Pericardium fibroblast (primary cell): Measurements from ENCODE around the gene RRM1. TPM values are rescaled to one million over a fixed set of nuclear protein-coding genes. Genes with fewer than 3 reads are reported as not detected.

Experiments
- total RNA-seq: library from RNA; depleted of rRNA; stranded (reverse); fragments of >200 nt; gene quantifications from 2 replicates; pipeline ENCODE4 v1.2.3, GENCODE V29; 2015

The RRM1 gene
- 15.8 and 27.0 TPM in 2 replicates for total RNA-seq

DNA sequence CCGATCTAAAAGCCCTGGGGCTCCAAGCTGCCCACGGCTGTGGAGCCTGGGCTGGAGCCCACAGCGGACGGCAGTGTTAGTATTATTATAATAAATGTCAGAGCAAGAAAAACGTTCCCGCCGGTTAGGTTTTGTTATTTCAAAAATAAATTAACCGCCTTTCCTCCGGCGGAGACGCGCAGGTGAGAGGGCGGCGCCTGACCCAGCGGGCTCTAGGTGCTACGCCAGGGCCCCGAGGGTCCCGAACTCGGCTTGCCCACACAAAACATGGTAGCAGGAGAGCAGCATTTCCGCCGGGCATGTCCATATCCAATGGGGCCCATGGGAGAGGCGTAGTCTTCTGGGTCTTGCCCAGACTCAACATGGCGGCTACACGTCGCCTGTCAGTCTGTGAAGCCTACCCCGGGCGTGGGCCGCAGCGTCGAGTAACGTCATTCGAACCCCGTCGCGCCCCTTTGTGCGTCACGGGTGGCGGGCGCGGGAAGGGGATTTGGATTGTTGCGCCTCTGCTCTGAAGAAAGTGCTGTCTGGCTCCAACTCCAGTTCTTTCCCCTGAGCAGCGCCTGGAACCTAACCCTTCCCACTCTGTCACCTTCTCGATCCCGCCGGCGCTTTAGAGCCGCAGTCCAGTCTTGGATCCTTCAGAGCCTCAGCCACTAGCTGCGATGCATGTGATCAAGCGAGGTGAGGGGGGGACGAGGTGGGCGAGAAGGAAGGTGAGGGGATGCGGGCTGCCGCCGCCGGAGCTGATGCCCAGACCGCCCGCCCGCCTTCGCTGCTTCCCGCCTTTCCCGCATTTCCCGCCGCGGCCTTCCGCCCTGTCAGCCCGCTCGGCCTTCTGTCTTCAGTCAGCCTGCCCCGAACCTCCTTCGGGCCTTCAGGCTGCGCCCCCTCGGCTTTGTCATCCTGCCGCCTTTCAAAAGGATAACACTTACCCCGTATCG is at the start of gene RRM1:
TSS of gene RRM1 (plus strand) at position 452 of the 944 bp plus-strand sequence. CDS start at position 666, 214 bp downstream.

Other genes starting within 250 kb of the RRM1 start
- 23.1 and 47.2 TPM in 2 replicates for gene STIM1, start 239.1 kb upstream of the RRM1 start, total RNA-seq